GM21576 (cell line): ENCODE measurements around the gene LSM2.
A peak's percentile ranks its signal among the peaks of the same experiment; 100 is the strongest.
"Not testable (repeated sequence)": the region's sequence is repeated elsewhere in the genome, so short reads cannot be mapped to it uniquely, and the experiment has no call there.

ENCODE experiments used
- ATAC-seq: cut with Tn5 transposase; IDR thresholded peaks from one replicate; pipeline ENCODE4 v1.9.1; 2021; ENCODE audit warnings: mild to moderate bottlenecking, moderate library complexity; ENCODE audit not compliant: unreplicated experiment

Gene LSM2

DNA sequence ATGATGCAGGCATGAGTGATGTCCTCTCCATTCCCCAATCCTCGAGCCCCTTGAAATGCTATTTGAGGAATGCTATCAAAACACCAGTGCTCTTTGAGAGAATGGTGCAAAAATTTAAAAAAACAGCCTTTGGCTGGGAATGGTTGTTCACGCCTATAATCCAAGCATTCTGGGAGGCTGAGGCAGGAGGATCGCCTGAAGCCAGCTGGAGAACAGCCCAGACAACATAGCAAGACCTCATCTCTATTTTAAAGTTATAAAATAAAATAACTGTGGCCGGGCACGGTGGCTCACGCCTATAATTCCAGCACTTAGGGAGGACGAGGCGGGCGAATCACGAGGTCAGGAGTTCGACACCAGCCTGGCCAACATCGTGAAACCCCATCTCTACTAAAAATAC lies 7.0 kb downstream of the LSM2 start:
- no peak for ATAC-seq

DNA sequence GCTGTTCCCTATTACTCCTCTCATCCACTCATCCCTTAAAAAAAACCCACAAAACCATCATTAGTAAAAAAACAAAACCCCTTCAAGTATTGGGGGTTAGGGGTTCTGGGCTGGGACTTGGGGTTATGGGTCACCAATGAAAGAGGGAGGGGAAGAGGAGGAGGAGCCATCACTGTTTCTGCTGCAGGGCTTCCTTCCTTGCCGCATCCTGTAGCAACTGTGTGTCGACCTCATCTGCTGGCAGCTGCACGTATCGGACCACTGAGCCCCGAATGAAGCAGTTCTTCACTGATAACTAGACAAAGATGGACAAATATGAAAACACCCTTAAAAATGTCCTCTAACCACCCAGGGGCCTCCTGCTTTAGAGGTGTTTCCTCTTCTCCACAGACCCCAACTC lies 9.2 kb downstream of the LSM2 start:
- ATAC-seq, result no peak

DNA sequence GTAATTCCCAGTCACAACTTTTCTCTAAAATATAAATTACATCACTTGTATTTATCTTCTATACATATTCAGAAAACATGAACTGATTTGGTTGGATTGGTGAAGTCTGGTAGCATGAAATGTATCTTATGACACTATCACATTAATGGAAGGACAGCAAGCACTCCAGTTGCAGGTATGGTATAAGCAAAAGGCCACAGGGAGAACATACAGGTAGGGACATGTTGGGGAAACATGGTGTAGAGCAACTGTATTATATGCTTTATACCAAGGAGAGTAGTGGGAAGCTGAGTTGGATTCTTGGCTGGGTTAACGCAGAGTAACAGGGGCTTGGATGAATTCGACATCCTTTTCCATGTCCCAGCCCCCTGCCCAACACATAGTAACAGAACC lies 9.8 kb downstream of the LSM2 start:
- ATAC-seq, result no peak

DNA sequence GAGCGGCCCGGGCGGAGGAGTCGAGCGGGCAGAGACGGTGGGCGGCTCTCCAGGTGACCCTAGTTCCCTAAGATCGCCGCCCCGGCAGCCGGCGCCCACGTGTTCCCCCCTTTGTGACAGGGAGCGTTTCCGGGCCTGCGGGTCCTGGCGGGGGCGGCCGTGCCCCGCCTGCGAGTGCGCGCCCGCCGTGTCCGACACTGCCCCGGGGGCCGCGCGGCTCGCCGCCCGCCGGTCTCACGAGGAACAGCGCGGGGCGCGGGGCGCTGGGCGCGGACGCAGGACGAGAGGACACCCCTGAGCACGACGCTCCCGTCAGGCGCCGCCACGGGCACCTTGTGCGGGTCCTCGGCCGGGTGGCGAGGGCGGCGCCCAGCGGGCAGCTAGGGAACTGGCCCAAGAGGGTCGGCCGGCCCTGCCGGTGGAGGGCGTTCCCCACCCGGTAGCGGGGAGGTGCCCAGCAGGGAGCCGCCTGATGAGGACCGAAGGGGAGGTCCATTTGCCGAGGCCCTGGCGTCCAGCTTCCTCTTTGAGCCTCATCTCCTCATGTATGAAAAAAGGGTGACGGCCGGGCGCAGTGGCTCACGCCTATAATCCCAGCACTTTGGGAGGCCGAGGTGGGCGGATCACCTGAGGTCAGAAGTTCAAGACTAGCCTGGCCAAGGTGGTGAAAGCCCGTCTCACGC lies 11.0 kb downstream of the LSM2 start, which contains the start of gene VARS1:
Gene VARS1, minus strand, starts transcription at position 137 of the 683 bp plus-strand sequence. CDS start 535 bp downstream, outside the sequence.
- ATAC-seq, result peak; percentile 72

DNA sequence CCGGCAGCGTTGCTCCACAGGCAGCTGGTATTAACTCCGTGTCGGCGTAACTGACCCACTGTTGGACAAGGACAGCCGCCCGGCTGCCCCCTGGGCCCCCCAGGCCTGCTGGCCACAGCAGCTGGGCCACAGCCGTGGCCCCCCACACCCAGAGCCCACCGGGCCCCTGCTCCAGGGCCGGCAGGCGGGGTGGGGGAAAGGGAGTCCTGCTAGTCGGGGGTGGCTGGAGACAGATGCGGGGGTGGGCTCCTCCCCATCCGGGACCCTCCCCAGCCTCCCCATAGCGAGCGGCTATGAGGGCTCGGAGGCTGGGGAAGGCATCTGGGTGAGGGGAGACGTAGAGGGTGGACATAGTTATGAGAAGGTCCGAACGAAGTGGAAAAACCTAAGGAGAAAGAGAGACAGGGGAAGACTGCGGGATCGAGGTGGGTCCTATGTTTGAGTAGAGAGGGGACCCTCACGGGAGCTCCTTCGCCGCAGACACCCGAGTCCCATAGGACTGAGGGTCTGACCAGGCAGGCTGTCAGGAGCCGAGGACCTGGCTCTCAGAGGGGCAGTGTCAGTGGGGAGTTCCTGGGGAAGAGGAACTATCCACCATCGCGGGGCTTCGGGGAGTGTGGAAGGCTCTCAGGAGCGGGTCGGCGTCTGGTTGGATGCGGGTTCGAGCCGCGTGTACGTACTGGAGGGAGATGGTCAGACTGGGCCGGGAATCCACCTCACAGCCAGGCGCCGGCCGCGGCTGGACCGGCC lies 11.7 kb downstream of the LSM2 start:
- peak; percentile 16 for ATAC-seq

DNA sequence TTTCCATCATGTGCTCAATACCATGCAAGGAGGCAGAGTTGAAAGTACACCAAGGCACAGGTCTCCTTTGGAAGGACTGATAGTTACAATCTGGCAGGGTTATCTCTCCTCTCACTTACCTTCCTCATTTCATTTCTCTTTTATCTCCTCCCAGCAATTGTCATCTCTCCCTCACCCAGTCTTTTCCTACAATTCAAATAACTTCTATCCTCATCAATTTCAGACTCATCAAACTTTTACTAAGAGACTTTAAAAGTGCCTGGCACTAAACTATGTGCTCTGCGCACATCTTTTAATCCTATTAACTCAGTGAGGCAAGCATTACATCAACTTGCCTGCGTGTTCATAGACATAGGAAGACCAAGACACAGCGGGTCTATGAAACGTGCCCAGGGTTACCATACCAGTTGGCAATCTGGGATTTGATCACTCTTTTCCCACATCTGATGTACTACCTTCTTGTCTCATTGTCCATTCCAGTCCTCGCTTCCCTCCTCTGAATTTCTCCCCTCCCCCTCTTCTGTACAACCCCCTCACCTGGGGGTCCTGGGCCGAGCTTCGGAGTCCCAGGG lies 12.4 kb downstream of the LSM2 start:
- ATAC-seq, result no peak

DNA sequence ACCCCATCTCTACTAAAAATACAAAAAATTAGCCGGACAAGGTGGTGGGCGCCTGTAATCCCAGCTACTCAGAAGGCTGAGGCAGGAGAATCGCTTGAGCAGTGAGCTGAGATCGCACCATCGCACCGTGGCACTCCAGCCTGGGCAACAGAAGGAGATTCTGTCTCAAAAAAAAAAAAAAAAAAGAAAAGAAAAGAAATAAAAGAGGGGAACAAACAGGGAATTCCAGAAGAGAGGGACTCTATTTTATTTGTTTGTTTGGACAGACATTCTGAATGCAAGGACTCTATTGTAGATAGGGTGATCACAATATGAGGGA lies 12.9 kb downstream of the LSM2 start:
- ATAC-seq, result not testable (repeated sequence)

DNA sequence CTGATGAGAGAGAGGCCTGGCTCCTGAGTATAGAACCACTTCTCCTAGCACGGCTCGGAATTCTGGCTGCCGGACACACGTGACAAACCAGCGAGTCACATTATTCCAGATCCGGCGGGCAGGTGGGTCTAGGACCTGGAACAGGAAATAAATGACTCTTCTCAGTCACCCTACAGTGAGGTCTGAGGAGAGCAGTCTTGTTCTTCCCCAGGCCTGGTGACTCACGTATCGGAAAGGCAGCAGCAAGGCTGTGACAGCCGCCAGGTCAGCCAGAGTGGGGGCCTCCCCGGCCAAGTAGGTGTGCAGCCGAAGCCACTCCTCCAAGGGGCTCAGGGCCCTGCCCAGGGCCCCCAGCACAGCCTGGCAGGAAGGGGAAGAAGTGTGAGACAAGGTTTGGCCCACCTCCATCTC lies 14.0 kb downstream of the LSM2 start:
- no peak for ATAC-seq

DNA sequence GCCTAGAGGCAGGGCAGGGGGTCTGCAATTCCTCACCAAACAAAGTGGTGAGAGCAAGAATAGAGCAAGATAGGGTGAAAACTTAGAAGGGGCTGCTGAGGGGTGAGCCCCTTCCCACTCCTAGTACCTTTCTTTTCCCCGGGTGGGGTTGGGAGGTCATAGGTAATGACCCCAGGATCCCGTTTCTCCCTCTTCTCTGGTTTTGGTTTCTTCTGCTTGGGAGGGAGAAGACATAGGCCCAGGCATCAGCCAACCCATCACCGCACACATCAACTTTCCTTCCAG lies 14.7 kb downstream of the LSM2 start:
- ATAC-seq, result no peak

DNA sequence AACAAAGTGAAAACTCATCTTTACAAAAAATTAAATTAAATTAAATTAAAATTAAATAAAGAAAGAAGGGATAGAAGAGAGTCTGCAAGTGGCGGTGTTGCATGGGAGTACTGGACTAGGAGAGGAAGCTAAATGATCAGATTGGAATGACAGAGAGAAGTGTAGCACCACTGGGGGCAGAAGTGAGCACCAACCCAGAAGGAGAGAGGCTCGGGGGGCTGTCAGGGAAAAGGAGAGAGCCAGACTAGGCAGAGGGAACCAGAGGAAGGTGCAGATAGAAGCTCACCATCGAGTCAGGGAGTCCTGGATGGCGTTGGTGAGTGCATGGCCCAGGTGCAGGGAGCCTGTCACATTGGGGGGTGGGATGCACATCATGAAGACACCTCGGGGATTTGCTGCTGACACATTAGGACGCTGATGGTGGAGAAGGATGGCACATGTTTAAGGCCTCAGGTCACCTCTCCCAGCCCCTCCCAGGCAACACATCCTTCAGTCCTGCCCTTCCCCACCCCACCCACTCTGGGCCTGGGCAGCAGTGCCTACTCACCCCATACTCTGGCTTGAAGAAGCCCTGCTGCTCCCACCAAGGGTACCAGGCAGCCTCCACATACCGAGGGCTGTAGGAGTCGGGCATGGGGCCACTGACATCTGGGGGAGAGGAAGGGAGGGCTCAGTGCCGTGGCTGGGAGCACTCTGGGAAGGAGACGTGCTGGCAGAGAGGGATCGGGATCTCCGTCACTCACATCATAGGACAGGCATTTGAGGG lies 15.3 kb downstream of the LSM2 start:
- no peak for ATAC-seq

DNA sequence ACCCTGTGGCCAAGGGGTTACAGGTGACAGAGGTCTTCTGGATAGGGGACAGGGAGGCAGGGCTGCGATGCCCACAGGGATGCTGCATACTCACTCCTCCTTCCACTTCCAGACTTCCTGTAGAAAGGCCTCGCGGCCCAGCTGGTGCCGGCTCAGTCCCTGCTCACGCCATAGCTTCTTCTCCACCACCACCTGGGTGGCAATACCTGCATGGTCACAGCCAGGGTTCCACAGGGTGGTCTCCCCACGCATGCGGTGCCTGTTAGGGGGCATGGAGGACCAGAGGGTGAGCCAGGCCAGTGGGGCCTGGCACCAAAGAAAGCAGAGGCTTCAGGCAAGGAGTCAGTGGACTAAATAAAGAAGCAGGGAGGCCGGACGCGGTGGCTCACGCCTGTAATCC lies 21.3 kb downstream of the LSM2 start:
- no peak for ATAC-seq

DNA sequence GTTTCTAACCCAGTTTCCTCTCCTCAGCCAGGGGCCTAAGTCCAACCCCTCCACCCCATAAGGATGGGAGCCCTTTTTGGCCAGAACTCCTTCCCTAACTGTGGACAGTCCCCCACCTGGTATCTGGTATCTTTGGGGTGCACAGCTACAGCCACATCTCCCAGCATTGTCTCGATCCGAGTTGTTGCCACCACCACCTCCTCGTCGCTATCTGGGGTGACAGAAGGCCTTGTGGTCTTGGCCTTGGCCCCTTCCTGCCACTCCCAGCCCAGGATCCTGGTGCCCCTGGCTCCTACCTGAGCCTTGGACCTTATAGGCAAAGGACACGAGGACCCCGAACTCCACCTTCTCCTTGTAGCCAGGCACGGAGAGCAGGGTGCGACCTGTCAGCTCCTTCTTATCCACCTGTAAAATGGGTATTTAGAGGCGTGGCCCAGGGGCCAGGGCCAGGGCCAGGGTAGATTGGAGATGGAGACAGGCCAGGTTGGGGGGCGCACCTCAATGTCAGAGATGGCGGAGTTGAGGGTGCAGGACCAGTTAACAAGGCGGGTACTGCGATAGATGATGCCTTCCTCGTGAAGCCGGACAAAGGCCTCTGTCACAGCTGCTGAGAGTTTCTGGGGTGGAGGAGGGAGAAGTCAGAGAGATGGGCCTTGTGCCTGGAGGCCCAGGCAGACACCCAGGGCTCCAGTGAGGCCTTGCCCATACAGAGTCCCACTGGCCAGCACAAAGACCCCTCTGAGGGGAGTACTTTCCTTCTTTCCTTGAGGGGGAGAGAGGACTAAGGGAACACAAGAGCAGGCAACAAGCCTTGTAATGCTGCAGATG lies 22.5 kb downstream of the LSM2 start:
- ATAC-seq, result no peak

DNA sequence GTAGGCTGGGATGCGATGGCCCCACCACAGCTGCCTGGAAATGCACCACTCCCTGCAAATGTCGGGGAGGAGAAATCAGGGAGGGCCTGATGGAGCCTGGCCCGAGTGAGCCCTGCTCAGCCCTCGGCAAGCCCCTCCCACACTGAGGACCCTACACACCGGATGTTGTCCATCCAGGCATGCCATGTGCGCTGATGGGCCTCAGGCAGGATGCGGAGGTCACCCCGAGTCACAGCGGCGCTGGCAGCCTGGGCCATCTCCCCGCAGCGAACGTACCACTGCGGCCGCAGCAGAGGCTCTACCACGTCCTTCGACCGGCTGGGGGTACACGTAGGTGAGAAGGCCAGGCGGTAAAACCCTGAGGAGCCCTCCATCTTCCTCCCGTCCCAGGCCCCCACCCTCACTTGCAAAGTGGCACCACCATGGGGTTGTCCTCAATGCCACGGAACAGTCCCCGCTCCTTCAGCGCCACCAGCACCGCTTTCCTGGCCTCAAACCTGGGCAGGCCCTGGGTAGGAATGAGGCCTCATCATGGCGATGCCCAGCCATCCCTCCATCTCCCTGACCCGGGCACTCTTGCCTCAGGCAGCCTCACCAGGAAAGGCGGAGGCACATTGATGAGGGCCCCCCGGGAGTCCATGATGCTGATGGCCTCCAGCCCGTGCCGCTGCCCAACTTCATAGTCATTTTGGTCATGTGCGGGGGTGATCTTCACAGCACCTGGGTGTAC lies 24.5 kb downstream of the LSM2 start:
- no peak for ATAC-seq

DNA sequence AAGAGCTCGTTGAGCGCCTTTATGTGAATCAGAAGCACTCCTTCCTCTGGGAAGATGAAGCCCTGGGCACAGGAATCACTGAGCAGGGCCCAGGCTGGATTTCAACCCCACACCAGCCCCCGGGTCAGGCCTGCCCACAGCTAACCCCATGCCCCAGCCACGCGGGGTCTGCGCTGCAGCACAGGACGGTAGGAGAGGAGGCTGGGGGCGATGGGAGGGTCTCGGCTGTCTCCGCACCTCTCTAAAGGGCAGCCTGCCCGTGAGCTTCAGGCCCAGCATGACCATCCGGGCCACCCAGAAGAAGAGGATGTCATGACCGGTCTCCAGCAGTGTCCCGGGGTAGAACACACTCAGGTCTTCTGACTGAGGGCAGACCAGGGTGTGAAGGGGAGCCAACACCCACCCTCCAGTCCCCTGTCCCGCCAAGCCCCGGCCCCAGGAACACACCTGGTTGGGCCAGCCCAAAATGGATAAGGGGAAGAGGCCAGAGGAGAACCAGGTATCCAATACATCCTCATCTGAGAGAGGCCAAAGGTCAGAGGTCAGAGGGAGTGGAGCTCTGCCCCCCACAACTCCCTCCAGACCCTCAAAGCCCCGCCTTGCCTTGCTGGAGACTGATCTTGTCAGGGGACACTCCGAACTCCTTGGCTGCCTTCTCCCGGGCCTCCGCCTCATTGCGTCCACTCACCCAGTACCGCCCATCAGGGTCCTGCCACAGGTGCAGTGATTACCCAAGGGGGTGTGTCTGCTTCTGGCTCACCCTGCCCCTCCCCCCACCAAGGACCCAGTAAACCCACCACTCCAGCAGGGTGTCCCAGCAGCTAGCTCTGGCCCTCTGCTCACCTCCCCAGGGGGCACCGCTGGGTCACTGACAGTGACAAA lies 25.3 kb downstream of the LSM2 start:
- no peak for ATAC-seq

DNA sequence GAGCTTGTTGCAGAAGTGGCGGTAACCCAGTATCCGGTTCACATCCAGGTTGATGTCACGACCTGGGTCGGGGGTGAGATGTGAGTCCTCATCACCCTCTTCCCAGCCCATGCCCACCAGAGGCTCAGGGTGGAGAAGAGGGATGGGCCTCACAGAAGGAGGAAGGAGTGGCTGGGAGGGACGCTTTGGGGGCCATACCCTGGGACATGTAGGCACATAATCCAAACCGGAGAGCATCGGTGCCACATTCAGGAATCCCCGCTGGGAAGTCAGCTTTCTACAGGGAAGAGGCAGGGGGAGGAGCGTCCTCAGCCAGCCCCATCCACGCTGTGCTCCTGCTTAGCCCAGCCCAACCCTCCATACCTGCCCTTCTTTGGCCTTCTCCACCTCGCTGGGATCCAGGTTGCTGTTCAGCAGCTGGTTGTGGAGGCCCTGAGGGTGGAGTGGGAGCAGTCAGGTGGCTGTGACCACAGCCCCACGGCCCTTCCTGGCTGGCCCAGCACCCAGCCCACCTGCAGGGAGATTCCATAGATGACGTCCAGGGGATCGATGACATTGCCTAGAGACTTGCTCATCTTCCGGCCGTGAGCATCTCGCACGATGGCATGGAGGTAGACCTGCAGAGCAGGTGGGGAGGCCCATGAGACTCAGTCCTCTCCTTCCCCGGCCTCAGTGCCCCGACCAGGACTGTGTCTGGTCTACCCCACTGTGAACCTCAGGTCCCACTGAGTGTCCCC lies 26.1 kb downstream of the LSM2 start:
- ATAC-seq, result no peak

DNA sequence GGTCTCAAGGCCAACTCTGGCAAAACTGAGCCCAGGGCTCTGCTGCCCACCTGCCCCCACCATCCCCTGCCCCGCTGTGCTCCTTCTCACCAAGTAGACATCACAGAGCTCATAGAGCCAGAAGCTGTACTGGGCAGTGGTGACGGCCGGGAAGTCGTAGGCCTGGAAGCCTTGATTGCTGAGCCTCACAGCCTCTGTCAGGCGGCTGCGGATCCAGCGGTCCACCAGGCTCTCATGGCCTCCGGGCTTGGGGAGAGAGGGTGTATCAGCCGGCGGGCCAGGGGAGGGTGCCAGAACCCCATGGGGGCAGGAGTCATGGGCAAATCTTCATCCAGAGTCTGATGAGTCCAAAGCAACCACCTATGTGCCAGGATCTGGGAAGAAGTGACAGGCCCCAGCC lies 26.9 kb downstream of the LSM2 start:
- ATAC-seq, result no peak

DNA sequence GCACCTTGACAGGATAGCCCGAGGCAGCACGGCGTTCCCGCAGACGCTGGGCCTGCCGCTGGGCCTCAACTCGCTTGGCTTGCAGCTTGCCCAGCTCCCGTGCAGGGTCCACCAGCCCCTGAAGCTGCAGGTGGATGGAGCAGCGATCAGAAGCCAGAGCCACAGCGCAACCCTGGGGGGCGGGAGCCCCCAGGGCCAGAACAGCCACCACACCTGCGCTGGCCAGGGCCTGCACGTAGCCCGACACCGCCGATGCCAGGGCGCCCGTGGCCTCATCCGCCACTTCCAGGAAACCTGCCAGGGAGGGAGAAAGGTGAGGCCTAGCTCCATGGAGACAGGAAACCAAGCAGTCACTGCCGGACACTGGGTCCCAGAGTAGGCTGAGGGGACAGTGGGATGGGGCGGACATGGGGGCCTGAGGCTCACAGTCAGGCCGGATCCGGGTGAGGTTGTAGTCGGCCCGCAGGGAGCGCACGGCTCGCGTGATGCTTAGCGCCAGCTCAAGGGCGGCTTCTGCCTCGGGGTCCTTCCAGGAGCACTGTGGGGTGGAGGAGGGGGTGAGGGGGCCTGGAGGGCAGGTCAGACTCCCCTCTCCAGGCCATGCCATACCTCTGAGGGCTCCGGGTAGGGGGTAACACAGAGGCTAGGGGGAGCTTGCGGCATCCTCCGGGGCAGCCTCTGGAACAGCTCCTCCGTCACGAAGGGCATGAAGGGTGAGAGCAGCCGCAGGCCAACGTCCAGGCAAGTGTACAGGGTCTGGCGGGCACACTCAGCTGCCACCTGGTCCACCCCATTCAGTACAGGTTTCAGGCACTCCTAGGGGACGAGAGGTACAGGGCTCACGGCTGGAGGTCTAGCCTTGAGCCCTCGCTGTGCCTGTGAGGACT lies 27.5 kb downstream of the LSM2 start:
- ATAC-seq, result no peak

DNA sequence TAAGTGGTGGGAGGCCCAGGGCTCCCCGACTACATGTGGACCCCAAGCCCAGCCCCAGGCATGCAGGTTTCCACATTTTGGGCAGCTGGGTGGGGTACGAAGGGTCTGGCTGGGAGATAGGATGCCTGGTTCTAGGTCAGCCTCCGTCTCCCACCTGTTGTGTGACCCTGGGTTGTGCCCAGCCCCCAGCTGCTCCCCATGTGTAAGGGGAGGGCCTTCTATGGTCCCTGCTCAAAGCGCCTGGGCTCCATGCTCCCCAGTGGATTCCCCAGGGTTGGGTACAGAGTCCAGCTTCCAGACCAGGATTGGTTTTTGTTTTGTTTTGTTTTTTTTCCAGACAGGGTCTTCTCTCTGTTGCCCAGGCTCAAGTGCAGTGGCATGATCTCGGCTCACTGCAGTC lies 28.6 kb downstream of the LSM2 start:
- no peak for ATAC-seq
